GM12864 (cell line): ENCODE measurements around the gene E4F1.

ENCODE experiments used
- DNase-seq: peaks from one replicate; pipeline ENCODE4 v3.0.0-alpha.2; 2011; ENCODE audit warnings: low read depth
- H3K4me3 ChIP-seq: 2 replicates; pipeline ENCODE4 v1.5.1; 2011; ENCODE audit warnings: mild to moderate bottlenecking, low read depth, low read length, control low read depth
- CTCF ChIP-seq: IDR thresholded peaks from 2 replicates; pipeline ENCODE4 v1.5.1; 2011; ENCODE audit warnings: low read depth, mild to moderate bottlenecking, moderate library complexity, low read length, control low read depth, inconsistent platforms; ENCODE audit errors: missing control alignments

Gene E4F1

GRCh38 chr16:2246301-2246885 is 23.0 kb downstream of the E4F1 start:
- H3K4me3 ChIP-seq = no peak overlapping the region
- TF ChIP-seq CTCF = no peak
- DNase-seq = no peak

- H3K4me3 ChIP-seq = peak overlapping the region; percentile 75
- peak; percentile 26 for DNase-seq
- TF ChIP-seq CTCF = no peak
Measured at GRCh38 chr16:2250652-2251295, 27.4 kb downstream of the E4F1 start.

- TF ChIP-seq CTCF = peak; percentile 57
- H3K4me3 ChIP-seq = peak within 1 kb of the TSS; percentile 75
Measured at GRCh38 chr16:2251296-2252111, 28.1 kb downstream of the E4F1 start, which contains the start of gene ECI1. TSS of gene ECI1 (minus strand) at chr16:2251587. CDS start at chr16:2251566, 21 bp downstream.

GRCh38 chr16:2252806-2253148 is 29.4 kb downstream of the E4F1 start:
- no peak for DNase-seq
- TF ChIP-seq CTCF = no peak
- H3K4me3 ChIP-seq = no peak overlapping the region

More at GRCh38 chr16:2251296-2252111, 28.1 kb downstream of the E4F1 start, which contains the start of gene ECI1:
- peak; percentile 70 for DNase-seq

- no peak overlapping the region for H3K4me3 ChIP-seq
- TF ChIP-seq CTCF = no peak
- no peak for DNase-seq
Measured at GRCh38 chr16:2253293-2253692, 29.9 kb downstream of the E4F1 start.

GRCh38 chr16:2256531-2257140 is 33.2 kb downstream of the E4F1 start:
- no peak for TF ChIP-seq CTCF
- DNase-seq = no peak
- H3K4me3 ChIP-seq = no peak overlapping the region
